Measurements from ENCODE around the gene ANKRD45. TPM values are rescaled to one million over a fixed set of nuclear protein-coding genes. Genes with fewer than 3 reads are reported as not detected.

ANKRD45 gene
- total RNA-seq, 1 experiment from 2014 or later = 0.44 TPM

DNA sequence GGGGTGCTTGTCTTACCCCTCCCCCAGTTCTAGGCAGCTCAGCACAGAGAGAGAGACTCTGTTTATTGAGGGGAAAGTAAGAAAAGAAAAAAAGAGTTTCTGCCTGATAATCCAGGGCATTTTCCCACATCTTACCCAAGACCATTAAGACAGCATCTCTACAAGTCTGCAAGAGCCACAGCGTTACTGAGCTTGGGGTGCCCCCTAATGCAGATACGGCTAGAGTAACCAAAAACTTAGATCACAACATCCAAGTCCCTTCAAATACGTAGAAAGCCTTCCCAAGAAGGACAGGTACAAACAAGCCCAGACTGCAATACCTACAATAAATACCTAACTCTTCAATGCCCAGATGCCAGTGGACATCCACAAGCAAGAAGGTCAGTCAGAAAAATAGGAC is 40.8 kb downstream of the ANKRD45 start:
- no TSS peak for BruUV-seq (replicated peaks)
- Histone ChIP-seq H4K20me1 (ENCODE audit: insufficient read depth) (no peaks in the 10 kb centered on the region), H3K9ac (ENCODE audit: low read length) (no peak overlapping the region), H3K9me2 (ENCODE audit: insufficient read depth) (no peaks in the 10 kb centered on the region; the same call in 1 of the 2 replicates), H3K4me2 (ENCODE audit: low read length) (no peak overlapping the region), H3K79me2 (ENCODE audit: insufficient read depth, low read length) (no peaks in the 10 kb centered on the region), H3K27ac (ENCODE audit: low read depth, low read length) (no peak overlapping the region), H3K4me1 (ENCODE audit: control insufficient read depth in 1 of 2, insufficient read depth in 2 of 2, low read length in 2 of 2) (no peaks in the 10 kb centered on the region), H3K9me3 (ENCODE audit: control insufficient read depth in 1 of 2, insufficient read depth in 1 of 2, low read depth in 1 of 2, low read length in 2 of 2) (no peaks in the 10 kb centered on the region), H3K36me3 (ENCODE audit: control insufficient read depth in 1 of 2, insufficient read depth in 2 of 2, low read length in 2 of 2) (no peaks in the 10 kb centered on the region), H2AFZ (ENCODE audit: low read depth, low read length, poor library complexity, severe bottlenecking) (no peak overlapping the region), H3K27me3 (ENCODE audit: insufficient read depth, low read length) (no peaks in the 10 kb centered on the region), H3K4me3 (replicated peaks in 1 of 2; ENCODE audit: low read depth in 1 of 2, low read length in 2 of 2) (no peak overlapping the region)
- ChIA-PET RAD21 (ENCODE audit: low non-redundant PET in 1 of 2, low total read pairs in 2 of 2, uncharacterized antibody in 2 of 2, unreplicated experiment in 2 of 2) (no interaction called here), POLR2A (no interaction called here), CTCF (no interaction called here)
- no peak for ATAC-seq
- TF ChIP-seq SRF (IDR thresholded peaks at IDR 0.05; ENCODE audit: low read depth) = no peak
- peak; percentile 30 for TF ChIP-seq RAD21 (IDR thresholded peaks at IDR 0.05; ENCODE audit: low read depth)
- intact Hi-C loops (cut with micrococcal nuclease) = no loop called here
- no peak for DNase-seq (ENCODE audit: low read depth, low spot score)

DNA sequence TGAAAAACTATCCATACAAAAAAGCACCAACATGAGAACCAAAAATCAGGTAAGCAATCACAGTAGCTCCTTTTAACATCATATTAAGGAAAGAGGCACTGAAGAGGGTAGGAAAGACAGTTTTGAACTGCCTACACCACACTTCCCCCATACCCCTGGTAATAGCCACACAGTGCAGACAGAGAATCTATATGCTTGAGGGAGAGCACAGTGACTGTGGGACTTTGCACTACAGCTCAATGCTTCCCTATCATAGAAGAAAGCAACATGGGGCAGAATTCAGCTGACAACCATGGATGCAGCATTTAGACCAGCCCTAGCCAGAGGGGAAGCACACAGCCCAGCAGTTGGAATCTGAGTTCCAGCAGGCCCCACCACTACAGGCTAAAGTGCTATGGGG is 42.4 kb downstream of the ANKRD45 start:
- H3K36me3 ChIP-seq (ENCODE audit: control insufficient read depth in 1 of 2, insufficient read depth in 2 of 2, low read length in 2 of 2) = no peaks in the 10 kb centered on the region
- TF ChIP-seq EGR1 (IDR thresholded peaks at IDR 0.05; ENCODE audit: low read depth) = no peak
- no peak for TF ChIP-seq YY1 (IDR thresholded peaks at IDR 0.05; ENCODE audit: extremely low read depth, insufficient replicate concordance, low read depth, low read length)
- TF ChIP-seq, protein P1, sequence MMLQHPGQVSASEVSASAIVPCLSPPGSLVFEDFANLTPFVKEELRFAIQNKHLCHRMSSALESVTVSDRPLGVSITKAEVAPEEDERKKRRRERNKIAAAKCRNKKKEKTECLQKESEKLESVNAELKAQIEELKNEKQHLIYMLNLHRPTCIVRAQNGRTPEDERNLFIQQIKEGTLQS (IDR thresholded peaks at IDR 0.05) = no peak
- no peak for TF ChIP-seq FOSL1 (IDR thresholded peaks at IDR 0.05; ENCODE audit: low read depth)
- no peak for TF ChIP-seq POLR2AphosphoS5 (IDR thresholded peaks at IDR 0.05; ENCODE audit: low read depth, low read length)
- no peak for TF ChIP-seq SIN3A (IDR thresholded peaks at IDR 0.05; ENCODE audit: low read depth)
- TF ChIP-seq, protein P2, sequence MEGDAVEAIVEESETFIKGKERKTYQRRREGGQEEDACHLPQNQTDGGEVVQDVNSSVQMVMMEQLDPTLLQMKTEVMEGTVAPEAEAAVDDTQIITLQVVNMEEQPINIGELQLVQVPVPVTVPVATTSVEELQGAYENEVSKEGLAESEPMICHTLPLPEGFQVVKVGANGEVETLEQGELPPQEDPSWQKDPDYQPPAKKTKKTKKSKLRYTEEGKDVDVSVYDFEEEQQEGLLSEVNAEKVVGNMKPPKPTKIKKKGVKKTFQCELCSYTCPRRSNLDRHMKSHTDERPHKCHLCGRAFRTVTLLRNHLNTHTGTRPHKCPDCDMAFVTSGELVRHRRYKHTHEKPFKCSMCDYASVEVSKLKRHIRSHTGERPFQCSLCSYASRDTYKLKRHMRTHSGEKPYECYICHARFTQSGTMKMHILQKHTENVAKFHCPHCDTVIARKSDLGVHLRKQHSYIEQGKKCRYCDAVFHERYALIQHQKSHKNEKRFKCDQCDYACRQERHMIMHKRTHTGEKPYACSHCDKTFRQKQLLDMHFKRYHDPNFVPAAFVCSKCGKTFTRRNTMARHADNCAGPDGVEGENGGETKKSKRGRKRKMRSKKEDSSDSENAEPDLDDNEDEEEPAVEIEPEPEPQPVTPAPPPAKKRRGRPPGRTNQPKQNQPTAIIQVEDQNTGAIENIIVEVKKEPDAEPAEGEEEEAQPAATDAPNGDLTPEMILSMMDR (IDR thresholded peaks at IDR 0.05 in 2 of 3, conservative IDR thresholded peaks at IDR 0.05 in 1 of 3; ENCODE audit: borderline replicate concordance in 1 of 3, insufficient read depth in 1 of 3, low read depth in 2 of 3, low read length in 2 of 3) = no peak
- no peak for TF ChIP-seq CBX3 (IDR thresholded peaks at IDR 0.05; ENCODE audit: low read depth)
- no peak for TF ChIP-seq RAD21 (IDR thresholded peaks at IDR 0.05; ENCODE audit: low read depth)
- TF ChIP-seq ZNF274 (IDR thresholded peaks at IDR 0.05; ENCODE audit: low read depth, low read length) = no peak
- no peak for TF ChIP-seq SP1 (IDR thresholded peaks at IDR 0.05; ENCODE audit: low read depth)
- TF ChIP-seq CEBPB (IDR thresholded peaks at IDR 0.05; ENCODE audit: low read depth) = no peak
- no peak overlapping the region for H3K4me3 ChIP-seq (replicated peaks in 1 of 2; ENCODE audit: low read depth in 1 of 2, low read length in 2 of 2)
- RAD21 ChIA-PET (ENCODE audit: low non-redundant PET in 1 of 2, low total read pairs in 2 of 2, uncharacterized antibody in 2 of 2, unreplicated experiment in 2 of 2) = no interaction called here
- no peaks in the 10 kb centered on the region for H3K9me2 ChIP-seq (ENCODE audit: insufficient read depth)
- no peak overlapping the region for H2AFZ ChIP-seq (ENCODE audit: low read depth, low read length, poor library complexity, severe bottlenecking)
- CTCF ChIA-PET = no interaction called here
- no peaks in the 10 kb centered on the region for H3K79me2 ChIP-seq (ENCODE audit: insufficient read depth, low read length)
- no TSS peak for BruUV-seq (replicated peaks)
- no peak overlapping the region for H3K4me2 ChIP-seq (ENCODE audit: low read length)
- no peak for DNase-seq (ENCODE audit: low read depth, low spot score)
- no peak for ATAC-seq
- H3K27ac ChIP-seq (ENCODE audit: low read depth, low read length) = no peak overlapping the region
- no peaks in the 10 kb centered on the region for H4K20me1 ChIP-seq (ENCODE audit: insufficient read depth)
- H3K9me3 ChIP-seq (ENCODE audit: control insufficient read depth in 1 of 2, insufficient read depth in 1 of 2, low read depth in 1 of 2, low read length in 2 of 2) = no peaks in the 10 kb centered on the region
- no peaks in the 10 kb centered on the region for H3K27me3 ChIP-seq (ENCODE audit: insufficient read depth, low read length)
- no peak overlapping the region for H3K9ac ChIP-seq (ENCODE audit: low read length)
- H3K4me1 ChIP-seq (ENCODE audit: control insufficient read depth in 1 of 2, insufficient read depth in 2 of 2, low read length in 2 of 2) = no peaks in the 10 kb centered on the region
- POLR2A ChIA-PET = no interaction called here
- intact Hi-C loops (cut with micrococcal nuclease) = no loop called here

All from HCT116 (cell line).